Measurements from ENCODE around the gene PDE12. TPM values are rescaled to one million over a fixed set of nuclear protein-coding genes. Genes with fewer than 3 reads are reported as not detected.

PDE12 gene
- total and polyA plus RNA-seq, 2 of the 8 experiments (the other 6 are each of a cell fraction or from before 2014, with no cell fraction given), result 9.0 to 12.1 TPM

- TF ChIP-seq KDM5A (IDR thresholded peaks at IDR 0.05; ENCODE audit: low read length) (no peak), TAF1 (IDR thresholded peaks at IDR 0.05; ENCODE audit: low read depth, low read length) (no peak), SIN3A (conservative IDR thresholded peaks at IDR 0.05 in 1 of 2, IDR thresholded peaks at IDR 0.05 in 1 of 2; ENCODE audit: low read depth in 1 of 2, low read length in 2 of 2) (no peak), MAX (IDR thresholded peaks at IDR 0.05) (no peak)
These were observed 25.9 kb upstream of the PDE12 start (continued) for GRCh38 chr3:57530071-57530608.

All from H1 (cell line).